ENCODE results near the gene RPS2.
"Not testable (repeated sequence)": the region's sequence is repeated elsewhere in the genome, so short reads cannot be mapped to it uniquely, and the experiment has no call there.

Gene RPS2

DNA sequence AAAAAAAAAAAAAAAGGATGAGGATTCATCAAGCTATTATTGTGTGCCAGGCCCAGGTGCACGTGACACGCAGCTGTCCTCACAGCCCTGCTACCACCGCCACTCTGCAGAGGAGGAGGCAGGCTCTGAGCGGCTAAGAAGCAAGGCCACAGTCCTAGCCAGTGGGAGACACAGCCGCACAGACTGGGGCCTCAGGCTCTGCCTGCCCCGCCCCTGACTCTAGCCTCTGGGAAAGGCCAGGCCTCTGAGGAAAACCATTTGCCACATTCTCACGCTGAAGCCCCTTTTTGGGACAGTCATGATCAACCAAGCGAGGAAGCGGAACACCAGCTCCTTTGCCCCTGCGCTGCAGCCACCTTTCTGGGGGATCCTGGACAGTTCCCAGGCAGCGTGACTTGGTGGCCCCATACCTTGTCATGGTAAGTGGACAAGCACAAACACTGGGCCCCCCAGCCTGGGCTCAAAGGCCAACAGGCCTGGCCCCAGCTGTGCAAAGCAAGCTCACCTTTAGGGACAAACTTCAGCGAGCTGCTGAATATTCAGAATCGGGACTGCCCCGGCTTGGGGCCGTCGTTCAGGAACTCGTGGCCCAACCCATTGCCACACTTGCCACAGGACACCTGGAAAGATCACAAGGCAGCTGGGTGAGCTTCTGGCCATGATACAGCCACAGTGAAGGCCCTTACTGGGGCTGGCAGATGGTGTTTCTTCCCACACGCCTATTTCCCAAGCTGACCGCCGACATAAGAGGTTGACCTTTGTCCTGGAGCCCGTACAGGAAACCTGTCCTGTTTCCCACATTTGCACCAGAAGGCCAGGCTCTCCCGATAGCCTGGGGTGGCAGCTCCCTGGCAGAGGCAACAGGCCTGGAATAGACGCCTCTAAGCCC lies 24.1 kb downstream of the RPS2 start:
- no peak for DNase-seq (ENCODE audit: extremely low spot score)
- TF ChIP-seq CTCF (IDR thresholded peaks at IDR 0.05; ENCODE audit: control extremely low read depth, extremely low read depth, low read depth, missing control alignments), result no peak
- ChIA-PET CTCF (interaction anchor here (1.2 to 2.8 kb wide), 5 partner anchors 12 to 167 kb away, joined by 3 to 20 read pairs (median 3); partner anchors contain the start of gene RPS2), POLR2A (interaction anchor here (0.5 to 1.8 kb wide), 2 partner anchors 24 to 48 kb away, joined by 3 to 12 read pairs; partner anchors contain the start of gene RPS2)

- POLR2A ChIA-PET, result interaction anchor here (0.5 to 0.6 kb wide), 2 partner anchors 25 to 49 kb away, joined by 3 read pairs; partner anchors contain the start of gene RPS2
- DNase-seq (ENCODE audit: extremely low spot score), result not testable (repeated sequence)
- CTCF ChIA-PET, result interaction anchor here (2.8 kb wide), 1 partner anchor 11 kb away, joined by 20 read pairs; no protein-coding TSS in a partner anchor
Observed at GRCh38 chr16:1939833-1940232, 24.8 kb downstream of the RPS2 start.

GRCh38 chr16:1938910-1939309 lies 25.7 kb downstream of the RPS2 start:
- DNase-seq (ENCODE audit: extremely low spot score), result no peak
- TF ChIP-seq CTCF (IDR thresholded peaks at IDR 0.05; ENCODE audit: control extremely low read depth, extremely low read depth, low read depth, missing control alignments), result no peak
- ChIA-PET POLR2A (no interaction called here), CTCF (interaction anchor here (1.0 kb wide), 1 partner anchor 9 kb away, joined by 3 read pairs; no protein-coding TSS in a partner anchor)

DNA sequence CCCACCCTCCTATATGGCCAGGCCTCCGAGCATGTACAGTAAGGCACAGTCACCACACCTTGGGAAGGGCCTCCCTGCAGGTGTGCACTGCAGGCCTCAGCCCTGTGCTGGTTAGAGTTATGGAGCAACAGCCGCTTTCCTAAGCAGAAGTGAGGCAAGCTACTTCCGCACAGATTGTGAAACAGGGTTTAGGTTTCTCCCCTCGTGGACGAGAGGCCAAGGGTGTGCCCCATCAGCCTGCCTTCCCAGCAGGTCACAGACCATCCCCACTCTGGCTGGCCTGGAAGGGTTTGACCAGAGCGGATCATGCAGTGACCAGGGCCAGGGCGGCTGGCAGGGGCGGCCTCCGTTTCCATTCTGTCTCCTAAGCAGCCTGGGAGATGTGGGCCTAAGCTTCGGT lies 26.3 kb downstream of the RPS2 start:
- DNase-seq (ENCODE audit: extremely low spot score), result no peak
- no peak for TF ChIP-seq CTCF (IDR thresholded peaks at IDR 0.05; ENCODE audit: control extremely low read depth, extremely low read depth, low read depth, missing control alignments)
- POLR2A ChIA-PET, result no interaction called here
- CTCF ChIA-PET, result interaction anchor here (1.0 kb wide), 1 partner anchor 8 kb away, joined by 3 read pairs; no protein-coding TSS in a partner anchor

DNA sequence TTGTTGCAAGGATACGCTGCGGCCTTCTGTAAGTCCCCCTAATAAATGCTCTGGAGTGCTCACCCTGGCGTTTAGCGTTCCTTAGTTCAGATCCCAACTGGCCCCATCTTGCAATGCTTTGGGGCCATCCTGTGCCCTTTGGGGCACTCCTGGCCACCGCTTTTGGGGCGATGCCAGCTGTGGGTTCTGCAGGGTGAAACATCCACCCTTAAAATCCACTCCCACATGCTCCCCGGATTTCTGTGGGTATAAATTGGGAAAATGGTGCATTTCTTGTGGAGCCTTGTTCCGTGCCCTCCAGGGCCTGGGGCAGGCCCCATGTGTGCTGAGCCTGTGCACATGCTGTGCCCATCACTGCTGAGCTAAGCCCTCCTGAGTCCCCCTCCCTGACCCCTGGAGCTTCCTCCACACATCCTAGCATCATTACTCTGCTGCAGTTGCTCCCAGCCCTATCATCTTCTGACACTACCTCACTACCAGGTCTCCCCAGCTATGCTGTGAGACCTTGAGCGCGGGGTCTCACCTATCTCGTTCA lies 27.6 kb downstream of the RPS2 start:
- no peak for TF ChIP-seq CTCF (IDR thresholded peaks at IDR 0.05; ENCODE audit: control extremely low read depth, extremely low read depth, low read depth, missing control alignments)
- ChIA-PET POLR2A (no interaction called here), CTCF (no interaction called here)
- no peak for DNase-seq (ENCODE audit: extremely low spot score)

GRCh38 chr16:1933097-1933661 lies 31.4 kb downstream of the RPS2 start:
- DNase-seq (ENCODE audit: extremely low spot score), result no peak
- CTCF ChIA-PET, result no interaction called here
- no peak for TF ChIP-seq CTCF (IDR thresholded peaks at IDR 0.05; ENCODE audit: control extremely low read depth, extremely low read depth, low read depth, missing control alignments)
- POLR2A ChIA-PET, result no interaction called here

Data from GM10248 (cell line).